ENCODE data around the gene MCTP1. TPM values are rescaled to one million over a fixed set of nuclear protein-coding genes. Genes with fewer than 3 reads are reported as not detected.

The MCTP1 gene
- total RNA-seq, 1 donor from 2014 or later: 7.8 TPM

- Histone ChIP-seq H3K36me3 (peaks cover 53% of the 10 kb centered on the region), H3K27ac (replicated peaks) (no peak overlapping the region), H3K4me3 (no peak overlapping the region), H3K27me3 (ENCODE audit: low read depth) (no peaks in the 10 kb centered on the region), H3K9me3 (replicated peaks) (peaks cover 29% of the 10 kb centered on the region), H3K4me1 (no peaks in the 10 kb centered on the region)
- no peak for DNase-seq
- intact Hi-C loops (cut with micrococcal nuclease): no loop called here
- no peak for TF ChIP-seq CTCF (IDR thresholded peaks at IDR 0.05; ENCODE audit: borderline replicate concordance)
These were observed 623.8 kb downstream of the MCTP1 start for GRCh38 chr5:94661086-94661485.

- intact Hi-C loops (cut with micrococcal nuclease): no loop called here
- no peak for DNase-seq
- no peak overlapping the region for H3K4me3 ChIP-seq
- H3K4me1 ChIP-seq: no peaks in the 10 kb centered on the region
- TF ChIP-seq CTCF (IDR thresholded peaks at IDR 0.05; ENCODE audit: borderline replicate concordance): no peak
- peaks cover 56% of the 10 kb centered on the region for H3K36me3 ChIP-seq
- H3K9me3 ChIP-seq (replicated peaks): peaks cover 35% of the 10 kb centered on the region
- H3K27me3 ChIP-seq (ENCODE audit: low read depth): no peaks in the 10 kb centered on the region
- no peak overlapping the region for H3K27ac ChIP-seq (replicated peaks)
These were observed 624.4 kb downstream of the MCTP1 start for GRCh38 chr5:94660506-94660905.

- Histone ChIP-seq H3K9me3 (replicated peaks) (peaks cover 52% of the 10 kb centered on the region), H3K36me3 (peaks cover 63% of the 10 kb centered on the region)
- intact Hi-C loops (cut with micrococcal nuclease): no loop called here
These were observed 626.6 kb downstream of the MCTP1 start for GRCh38 chr5:94658272-94658671.

More at GRCh38 chr5:94658272-94658671, 626.6 kb downstream of the MCTP1 start:
- no peaks in the 10 kb centered on the region for H3K4me1 ChIP-seq
- no peak overlapping the region for H3K27ac ChIP-seq (replicated peaks)
- no peak overlapping the region for H3K4me3 ChIP-seq
- DNase-seq: no peak
- no peak for TF ChIP-seq CTCF (IDR thresholded peaks at IDR 0.05; ENCODE audit: borderline replicate concordance)
- H3K27me3 ChIP-seq (ENCODE audit: low read depth): no peaks in the 10 kb centered on the region

Other genes with a start within 250 kb of the MCTP1 start
- gene FAM81B, start 106.3 kb upstream of the MCTP1 start, total RNA-seq: 6.2 TPM

Data from left ventricle myocardium inferior (tissue), 1 donor.